Activated naive CD8-positive, alpha-beta T cell treated with anti-CD3 and anti-CD28 coated beads, Interleukin-2, amount 50 U/mL, for 16 hours (primary cell): ENCODE data around the gene SP6.

Experiments
- DNase-seq: peaks from one replicate; pipeline ENCODE4 v3.0.0-alpha.2; 2020; ENCODE audit warnings: low read depth, low spot score

Gene SP6

DNA sequence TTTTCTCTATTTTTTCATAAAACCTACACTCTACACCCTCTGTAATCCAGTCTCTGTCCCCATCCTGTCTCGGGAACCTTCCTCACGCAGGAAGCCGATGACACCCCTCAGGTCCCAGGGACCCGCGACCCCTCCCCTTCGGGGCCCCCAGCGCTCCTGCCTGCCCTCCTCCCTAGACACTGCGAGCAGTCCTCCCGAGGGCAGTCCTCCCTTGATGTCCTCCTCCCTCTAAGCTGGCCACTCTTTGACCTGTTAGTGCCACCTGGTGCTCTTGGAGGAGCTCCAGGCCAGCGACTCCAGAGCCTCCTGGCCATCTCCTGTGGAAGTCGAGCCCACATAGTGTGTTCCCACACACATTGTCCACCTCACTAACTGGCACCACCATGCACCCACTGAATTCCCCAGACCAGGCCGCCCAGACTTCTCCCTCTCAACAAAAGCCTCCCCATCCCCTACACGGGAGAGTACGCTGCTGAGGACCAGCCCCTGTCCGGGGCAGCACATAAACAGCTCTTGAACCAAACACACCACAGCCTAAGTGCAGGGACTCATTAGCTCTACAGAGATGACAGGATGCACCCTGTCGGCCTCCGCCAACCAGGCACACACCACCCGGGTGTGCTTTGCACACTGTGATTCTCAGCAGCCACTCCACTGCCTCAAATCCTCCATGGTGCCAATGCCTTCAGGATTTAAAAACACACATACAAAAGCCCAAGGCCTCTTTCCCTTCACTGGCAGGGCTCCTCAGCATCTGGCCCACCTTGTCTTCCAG lies 38.6 kb downstream of the SP6 start:
- DNase-seq = no peak

DNA sequence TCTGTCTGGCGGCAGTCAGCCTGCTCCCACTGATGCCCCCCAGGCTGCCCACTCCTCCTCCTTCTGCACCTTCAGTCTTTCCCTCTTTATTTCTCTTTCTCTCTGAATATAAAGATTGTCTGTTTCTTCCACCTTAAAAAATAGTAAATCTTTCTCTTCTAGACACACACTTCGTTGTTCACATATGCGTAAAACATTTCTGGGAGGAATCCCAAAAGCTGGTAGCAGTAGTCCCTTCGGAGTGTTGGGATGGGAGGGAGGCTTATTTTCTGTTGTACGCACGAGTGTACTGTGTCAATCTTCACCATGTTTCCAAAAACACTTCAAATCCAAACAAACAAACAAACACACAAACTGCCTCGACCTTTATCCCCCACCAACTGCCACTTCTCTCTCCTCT lies 39.3 kb downstream of the SP6 start:
- DNase-seq = no peak

DNA sequence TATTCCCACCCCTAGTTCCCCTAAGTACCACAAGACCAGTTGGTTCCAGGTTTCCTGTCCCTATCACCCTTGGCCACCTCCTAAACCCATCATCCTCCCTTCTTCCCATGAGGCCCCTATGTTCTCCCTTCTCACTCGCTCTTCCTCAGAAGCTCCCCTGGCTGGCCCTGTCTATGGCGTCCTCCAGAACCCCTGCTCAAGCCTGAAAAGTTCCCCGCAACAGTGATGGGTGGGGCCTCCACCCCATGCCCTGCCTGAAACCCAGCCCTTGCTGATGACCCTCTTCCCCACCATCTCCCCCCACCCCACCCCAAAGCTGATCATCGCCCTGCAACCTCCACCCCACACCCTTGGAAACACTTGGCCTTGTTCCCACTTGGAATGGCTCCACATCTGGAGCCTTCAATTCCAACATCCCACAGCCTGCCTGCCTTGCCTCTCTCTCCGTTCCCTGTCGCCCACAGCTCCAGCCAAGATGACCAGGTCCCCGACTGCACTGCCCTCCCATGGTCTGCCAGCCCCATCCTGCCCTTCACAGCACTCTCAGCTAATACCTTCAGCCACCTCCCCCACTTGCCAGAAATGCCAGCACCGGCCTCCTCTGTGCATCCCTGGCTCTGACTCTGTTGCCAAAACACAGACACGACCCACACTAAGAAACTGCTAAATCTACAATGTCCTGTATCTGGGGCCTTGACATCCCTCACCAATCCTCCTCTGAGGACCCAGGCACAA lies 39.9 kb downstream of the SP6 start:
- no peak for DNase-seq

DNA sequence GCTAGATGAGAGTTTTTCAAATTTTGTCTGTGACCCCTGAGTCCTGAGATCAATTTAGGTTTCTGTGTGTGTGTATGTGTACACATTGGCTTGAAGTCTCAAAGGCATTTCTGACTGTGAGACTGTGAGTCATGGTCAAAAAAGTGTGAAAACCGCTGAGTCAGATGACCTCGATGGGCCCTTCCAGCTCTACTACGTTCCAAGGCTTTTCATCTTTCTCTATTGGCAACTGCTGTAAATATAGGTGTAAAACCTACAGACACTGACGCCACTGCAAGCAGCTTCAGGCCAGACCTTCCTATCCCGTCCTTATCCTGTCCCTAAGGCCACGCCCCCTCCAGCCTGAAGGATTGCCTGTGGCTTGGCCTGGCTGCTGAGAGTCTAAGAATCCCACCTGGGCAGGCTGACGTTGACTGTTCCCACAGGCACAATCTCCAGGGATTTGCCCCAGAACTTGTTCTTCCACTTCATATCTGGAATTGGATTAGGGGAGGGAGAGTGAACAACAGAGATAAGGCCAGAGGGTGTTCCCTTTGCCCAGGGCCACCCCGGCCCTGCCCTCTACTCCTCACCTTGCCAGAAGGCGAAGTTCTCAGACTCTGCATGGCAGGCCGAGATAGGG lies 40.7 kb downstream of the SP6 start:
- DNase-seq = no peak

DNA sequence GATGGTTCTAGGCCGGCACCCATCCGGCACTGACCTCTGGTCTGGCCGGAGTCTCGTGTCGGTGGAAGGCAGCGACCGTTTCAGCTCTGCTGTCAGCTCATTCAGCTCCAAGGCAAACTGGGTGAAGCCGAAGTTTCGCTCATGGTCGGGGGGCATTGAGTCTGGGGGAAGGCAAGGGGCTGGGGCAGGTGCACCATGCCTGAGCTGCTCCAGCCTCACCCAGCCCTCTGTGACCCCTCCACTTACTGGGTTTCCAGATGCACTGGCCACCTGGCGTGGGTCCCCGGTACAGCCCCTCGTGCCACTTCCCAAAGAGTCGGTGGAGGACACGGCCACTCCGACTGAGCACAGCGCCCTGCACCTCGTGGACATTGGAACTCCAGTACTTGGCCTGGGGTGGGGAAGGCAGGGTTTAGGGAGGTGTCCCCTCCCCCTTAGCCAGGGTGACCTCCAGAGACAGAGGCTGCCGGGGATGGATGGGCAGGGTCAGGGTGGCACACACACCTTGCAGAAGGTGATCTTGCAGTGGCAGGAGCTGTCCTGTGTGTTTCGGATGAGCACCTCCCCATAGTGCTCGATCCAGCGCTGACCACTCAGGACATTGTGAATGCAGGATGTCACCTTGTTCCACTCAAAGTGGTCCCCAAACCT lies 42.0 kb downstream of the SP6 start:
- DNase-seq = no peak

DNA sequence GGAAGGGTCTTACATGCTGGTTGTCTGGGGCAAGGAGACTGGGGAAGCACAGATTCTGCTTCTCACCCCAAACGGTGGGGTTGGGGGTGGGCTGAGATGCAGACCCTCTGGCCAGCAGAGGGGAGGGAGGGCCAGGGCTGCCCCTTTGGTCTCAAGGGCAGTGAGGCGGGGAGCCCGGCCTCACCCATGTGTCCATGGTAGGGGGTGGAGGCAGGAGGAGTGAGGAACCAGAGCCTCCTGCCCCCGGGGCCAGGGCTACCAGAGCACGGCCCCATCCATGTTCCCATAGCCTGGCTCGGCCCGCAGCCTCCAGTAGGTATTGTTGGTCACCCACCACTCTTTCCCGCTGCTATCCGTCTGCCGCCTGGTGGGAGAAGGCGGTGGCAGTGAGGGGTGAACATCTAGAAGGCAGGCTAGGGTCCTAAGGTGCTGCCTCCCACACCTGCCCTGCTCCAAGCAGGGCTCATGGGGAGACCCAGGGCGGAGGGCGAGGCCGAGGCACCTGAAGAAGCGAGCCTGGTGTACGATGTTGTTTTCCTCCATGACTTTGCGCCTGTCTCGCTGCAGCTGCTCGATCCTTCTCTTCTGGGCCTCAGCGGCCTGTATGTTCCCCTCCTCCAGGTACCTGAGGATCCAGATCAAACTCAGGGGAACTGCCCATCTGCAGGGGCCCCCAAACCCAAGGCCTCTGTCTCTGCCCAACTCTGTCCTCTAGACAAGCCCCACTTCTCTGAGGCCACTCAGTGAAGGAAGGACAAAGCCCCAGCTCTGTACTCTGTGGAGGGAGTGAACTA lies 42.7 kb downstream of the SP6 start:
- no peak for DNase-seq

DNA sequence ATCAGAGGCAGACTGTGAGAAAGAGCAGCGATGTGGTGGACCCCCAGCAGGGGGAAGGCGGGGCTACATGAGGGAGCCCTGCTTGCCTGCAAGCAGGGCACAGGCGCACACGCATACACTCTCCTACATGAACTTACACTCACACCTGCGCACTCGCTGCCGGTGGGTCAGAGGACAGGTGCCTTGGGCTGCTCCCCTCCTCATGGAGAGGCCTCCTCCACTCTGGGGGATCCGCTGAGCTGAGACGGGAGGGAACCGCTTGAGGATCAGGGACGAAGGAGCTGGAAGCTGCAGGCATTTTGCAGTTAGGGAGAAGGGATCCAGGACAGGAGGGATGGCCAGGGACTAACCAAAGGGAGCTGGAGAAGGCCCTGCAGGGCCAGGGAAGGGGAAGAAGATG lies 43.5 kb downstream of the SP6 start:
- DNase-seq = no peak

DNA sequence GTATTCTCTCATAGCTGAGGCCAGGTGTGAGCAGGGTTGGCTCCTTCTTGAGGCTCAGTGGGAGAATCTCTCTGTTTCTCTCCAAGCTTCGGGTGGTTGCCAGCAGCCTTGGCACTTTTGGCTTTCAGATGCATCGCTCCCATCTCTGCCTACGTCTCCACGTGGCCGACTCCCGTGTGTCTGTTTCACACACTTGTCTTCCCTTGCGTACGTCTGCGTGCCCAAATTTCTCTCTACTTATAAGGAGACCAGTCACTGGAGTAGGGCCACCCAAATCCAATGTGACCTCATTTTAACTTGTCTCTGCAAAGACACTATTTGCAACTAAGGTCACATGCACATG lies 44.1 kb downstream of the SP6 start:
- DNase-seq = no peak

DNA sequence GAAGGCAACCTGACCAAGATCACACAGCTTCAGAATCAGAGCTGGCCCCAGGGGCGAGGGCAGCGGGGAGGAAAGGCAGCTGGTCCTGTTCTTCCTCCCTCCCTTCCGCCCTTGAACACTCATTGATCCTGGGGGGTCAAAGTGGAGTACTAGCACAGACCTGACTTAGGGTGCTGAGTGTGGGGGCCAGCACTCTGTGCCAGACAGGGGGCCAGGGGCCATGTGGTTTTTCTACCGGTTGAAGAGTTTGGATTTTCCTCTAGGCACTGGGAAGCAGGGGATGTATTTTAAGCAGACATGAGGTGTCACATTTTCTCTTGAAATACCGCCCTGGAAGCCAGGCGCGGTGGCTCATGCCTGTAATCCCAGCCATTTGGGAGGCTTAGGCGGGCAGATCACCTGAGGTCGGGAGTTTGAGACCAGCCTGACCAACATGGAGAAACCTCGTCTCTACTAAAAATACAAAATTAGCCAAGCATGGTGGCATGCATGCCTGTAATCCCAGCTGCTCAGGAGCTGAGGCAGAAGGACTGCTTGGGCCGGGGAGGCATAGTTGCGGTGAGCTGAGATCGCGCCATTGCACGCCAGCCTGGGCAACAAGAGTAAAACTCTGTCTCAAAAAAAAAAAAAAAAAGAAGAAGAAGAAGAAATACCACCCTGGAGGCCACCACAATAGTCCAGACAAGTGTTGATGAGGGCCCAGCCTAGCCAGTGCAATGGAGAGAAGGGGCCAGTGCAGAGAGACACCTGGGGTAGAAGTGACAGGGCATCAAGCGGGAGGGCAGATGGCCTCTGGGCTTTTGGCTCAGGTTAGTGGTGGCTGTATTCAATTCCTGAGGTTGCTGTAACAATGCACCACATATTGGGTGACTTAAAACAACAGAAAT lies 44.7 kb downstream of the SP6 start:
- no peak for DNase-seq

DNA sequence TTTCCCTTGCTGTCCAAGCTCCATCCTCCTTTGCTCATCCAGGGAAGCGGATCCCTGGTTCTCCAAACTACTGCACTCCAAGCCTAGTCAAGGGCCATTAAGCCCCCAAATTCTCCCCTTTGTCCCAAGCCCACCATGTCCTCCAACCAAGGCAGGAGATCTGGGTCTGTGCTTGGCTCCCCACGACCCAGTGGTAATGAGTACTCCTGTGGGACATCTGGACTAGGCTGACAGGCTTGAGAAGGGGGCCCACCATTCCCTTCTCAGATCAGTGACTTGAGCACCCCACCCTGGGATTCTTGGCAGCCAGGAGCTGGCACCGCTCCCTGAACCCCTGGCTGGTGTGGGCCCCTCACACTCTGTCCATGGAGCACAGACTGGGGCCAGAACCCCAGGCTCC lies 46.5 kb downstream of the SP6 start:
- DNase-seq = no peak

DNA sequence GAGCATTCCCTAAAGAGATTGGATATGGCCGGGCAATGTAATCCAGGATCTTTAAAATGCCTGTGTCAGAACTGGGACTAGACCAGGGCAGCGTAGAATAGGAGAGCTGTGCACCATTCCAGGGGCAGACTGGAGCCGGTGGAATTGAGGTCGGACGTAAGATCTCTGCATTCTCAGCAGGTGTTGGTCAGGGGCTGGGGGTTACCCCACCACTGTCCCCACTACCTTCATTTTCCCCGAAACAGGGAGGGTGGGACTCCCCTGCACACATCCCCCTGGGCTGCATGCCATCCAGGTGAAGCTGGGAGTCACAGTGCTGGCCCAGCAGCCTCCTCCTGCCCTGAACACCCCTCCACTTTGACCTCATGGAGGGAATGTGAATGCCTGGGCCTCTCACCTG lies 47.2 kb downstream of the SP6 start:
- DNase-seq = no peak

DNA sequence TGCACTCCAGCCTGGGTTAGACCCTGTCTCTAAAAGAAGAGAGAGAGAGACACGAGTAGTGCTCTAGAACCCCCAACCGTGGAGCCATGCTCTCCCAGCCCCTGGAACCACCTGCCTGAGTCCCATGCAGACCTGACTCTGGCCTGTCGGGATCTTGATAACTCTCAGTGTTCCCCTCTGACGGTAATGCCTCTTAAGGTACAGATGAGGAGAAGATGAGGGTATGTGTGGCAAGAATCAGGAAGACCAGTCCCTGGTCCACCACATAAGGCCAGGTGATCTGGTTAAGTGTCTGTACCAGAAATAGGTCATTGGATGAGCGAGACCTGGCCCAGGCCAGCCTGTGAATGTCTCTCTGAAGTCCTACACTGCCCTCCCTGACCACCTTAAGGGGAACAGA lies 47.8 kb downstream of the SP6 start:
- no peak for DNase-seq

DNA sequence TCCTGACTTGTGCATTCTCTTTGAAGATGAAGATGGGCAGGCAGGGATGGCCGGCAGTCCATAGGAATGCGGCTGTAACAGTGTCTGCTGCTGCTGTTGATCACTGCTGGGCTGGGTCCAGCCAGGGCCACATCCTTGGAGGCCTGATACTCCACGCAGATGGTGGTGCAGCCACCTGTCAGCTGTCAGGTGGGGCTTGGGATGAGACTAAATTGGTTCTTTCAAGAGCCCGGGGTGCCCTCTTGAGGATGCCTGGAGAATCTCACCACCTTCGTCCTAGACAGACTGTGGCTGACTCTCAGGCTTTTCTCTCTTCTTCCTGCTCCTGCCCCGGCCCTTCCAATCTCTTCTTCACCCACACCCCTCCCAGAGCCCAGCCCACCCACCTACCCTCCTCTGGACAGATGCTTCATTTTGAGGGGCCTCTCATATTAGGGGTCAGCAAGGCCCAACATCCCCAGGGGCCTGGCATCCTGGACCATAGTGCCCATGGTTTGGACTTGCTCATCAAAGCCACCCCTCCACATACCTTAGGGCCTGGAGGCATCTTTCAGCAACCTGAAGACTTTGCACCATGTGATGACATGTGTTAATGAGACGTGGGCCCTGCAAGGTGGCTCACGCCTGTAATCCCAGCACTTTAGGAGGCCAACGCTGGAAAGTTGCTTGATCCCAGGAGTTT lies 48.5 kb downstream of the SP6 start:
- peak; percentile 39 for DNase-seq

DNA sequence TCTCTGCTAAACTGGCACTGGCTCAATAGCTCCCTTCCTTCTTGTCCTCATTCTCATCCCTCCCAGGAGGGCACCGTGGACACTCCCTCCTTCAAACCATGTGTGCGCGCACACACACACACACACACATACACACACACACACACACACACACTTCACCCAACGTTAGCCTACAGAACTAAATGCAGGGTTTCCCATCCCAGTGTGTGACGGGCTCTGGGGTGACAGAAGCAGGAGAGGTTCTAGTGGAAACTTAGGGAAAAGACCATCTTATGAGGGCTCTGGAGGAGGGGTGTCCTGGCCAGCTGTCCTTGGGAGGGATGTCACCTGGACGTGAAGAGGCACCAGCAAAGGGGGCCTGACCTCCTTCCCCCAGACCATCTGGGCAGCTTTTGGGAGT lies 49.1 kb downstream of the SP6 start:
- no peak for DNase-seq

DNA sequence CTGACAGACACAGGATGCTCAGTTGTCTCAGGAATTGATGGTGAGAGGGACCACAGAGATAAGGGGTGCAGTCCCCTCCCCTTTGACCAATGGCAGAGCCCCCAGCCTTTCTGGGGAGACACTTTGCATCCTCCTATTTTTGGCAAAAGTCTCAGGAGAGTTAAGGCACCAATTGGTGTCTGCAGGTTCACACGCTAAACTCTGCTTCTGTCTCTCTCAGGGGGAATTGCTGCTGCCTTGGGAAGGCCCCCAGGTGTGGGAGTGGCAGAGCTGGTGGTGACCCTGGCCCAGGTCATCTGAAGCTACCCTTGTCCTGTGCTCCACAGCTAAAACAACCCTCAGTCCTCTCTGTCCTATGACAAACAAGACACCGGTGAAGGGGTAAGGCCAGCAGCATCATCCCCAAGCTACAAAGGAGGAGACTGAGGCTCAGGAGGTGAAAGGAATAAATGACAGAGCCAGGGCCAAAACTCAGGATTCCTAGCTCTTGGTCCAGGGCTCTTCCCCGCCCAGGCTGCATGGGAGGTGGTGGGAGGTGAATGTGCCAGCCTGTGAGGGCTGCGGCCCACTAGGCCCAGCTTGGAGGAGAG lies 49.7 kb downstream of the SP6 start:
- no peak for DNase-seq

DNA sequence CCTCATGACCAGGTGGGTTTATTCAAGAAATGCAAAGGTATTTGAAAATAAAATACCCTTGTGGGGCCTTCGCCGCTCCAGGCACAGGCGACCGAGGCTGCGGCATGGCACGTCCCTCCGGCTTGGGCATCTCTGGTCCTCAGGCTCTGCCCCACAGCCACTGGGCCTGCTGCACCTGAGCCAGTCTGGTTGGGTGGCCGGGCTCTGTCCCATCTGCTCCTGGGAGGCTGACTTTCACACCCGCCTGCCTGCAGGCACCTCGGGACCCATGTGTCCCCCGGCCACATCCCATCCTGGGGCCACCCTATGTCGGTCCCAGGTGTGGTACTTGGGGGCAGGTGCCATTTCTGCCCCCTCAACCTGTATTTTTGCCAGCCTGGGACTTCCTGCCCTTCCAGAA lies 50.3 kb downstream of the SP6 start:
- no peak for DNase-seq

DNA sequence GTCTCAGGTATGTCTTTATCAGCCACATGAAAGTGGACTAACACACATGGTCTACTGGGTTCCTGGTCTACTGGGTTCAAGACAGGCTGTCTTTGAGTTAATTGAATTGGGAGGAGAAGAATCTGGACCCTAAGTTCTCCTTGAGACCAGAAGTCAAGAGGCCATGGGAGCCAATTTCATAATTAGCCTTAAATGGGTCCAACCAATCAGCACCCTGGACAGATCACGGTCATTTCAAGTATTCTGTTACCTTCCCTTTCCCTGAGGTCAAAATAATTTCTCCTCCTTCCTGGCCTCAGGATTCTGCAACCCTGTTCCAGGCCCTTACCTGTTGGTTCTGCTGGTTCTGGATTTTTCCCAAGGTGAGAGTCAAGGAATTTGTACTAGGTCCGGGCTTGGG lies 53.2 kb downstream of the SP6 start:
- DNase-seq = no peak
